ENCODE results near the gene TEX48.
A peak's percentile ranks its signal among the peaks of the same experiment; 100 is the strongest.

TEX48 gene, protein sequence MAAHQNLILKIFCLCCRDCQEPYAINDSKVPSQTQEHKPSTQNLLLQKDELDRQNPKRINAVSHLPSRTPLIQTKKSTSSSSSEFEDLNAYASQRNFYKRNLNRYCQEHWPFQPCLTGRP
- total RNA-seq = 0 to 1.1 (median 0.19) reads per million in 9 experiments

DNA sequence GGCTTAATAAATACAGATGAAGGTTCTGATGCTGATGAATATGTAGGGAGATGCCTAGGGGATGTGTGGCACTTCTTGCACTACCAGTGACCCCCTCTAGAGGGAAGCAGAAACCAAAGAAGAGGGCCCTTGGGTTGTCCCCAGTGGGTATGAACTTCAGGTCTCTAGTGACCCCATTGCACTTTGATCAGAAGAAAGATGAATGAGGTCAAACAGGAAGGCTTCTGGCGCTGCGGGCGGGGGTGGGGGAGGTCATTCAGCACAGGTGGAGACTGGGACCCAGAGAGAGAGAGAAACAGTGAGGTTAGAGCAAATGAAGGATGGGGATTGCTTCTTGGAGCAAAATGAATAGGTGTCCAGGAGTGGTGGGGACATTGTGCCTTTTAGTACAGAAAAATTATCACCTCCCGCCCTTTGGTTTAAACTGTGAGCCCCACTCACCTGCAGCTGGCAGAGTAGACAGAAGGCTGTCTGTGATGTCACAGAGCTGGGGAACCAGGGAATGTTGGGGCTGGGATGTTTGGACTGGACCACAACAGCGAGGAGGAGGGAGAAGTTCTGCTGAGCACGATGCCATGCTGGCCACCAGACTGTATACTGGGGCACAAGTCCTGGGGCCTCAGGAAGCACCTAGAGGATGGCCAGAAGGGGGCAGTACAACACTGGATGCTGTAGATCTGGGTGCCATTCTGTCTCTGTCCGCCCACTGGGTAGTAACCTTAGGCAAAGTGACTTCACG lies at the start of gene TEX48:
Gene TEX48 (minus strand): TSS at position 599 of the 739 bp plus-strand sequence. CDS start 10,469 bp downstream, outside the sequence.
- ATAC-seq (replicated peaks) = peak; percentile 91
- Mint-ChIP-seq H3K27ac (peak within 1 kb of the TSS; percentile 2 to 47), H3K4me1 (ENCODE audit: low read depth in 2 of 2) (peaks cover 13 to 16% of the 10 kb centered on the region in 2 donors)

DNA sequence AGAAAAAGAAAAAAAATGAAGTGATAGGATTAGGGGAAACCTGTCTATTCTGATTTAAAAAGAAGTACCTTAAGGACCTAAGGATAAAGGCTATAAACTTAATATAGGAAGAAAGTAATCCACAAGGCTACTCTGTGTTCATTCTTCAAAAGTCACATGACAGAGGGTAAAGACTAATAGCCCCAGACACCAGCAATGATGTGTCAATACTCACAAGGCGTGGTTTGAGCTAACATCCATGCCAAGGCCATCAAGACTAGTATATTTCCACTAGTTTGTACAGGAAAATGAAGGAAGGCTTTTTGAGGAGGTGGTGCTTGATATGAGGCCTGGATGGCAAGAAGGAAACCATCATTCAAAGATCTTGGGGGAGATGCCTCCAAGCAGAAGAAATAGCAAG lies 49.7 kb upstream of the TEX48 start:
- Mint-ChIP-seq H3K4me1 (ENCODE audit: low read depth in 2 of 2) (peaks cover 11 to 16% of the 10 kb centered on the region in 2 donors), H3K9me3 (no peaks in the 10 kb centered on the region)

More for the DNA sequence above, at the start of gene TEX48:
- H3K4me3 Mint-ChIP-seq = peak within 1 kb of the TSS; percentile 53 to 68
- no peaks in the 10 kb centered on the region for H3K36me3 Mint-ChIP-seq (ENCODE audit: insufficient read depth)
- DNase-seq = peak; percentile 81 to 85 (median 82)
- peaks cover 11 to 16% of the 10 kb centered on the region in 2 donors for H3K27me3 Mint-ChIP-seq
- no peaks in the 10 kb centered on the region for H3K9me3 Mint-ChIP-seq

DNA sequence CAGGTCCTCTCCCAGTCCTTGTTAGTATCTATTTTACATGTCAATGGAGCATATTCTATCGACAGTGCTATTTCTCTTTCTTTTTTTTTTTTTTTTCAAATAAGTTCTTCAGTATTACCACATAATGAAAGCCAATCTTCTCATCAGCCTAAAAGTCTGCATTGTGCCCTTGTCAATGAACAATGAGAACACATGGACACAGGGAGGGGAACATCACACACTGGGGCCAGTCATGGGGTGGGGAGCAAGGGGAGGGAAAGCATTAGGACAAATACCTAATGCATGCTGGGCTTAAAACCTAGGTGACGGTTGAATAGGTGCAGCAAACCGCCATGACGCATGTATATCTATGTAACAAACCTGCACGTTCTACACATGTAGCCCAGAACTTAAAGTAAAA lies 47.7 kb upstream of the TEX48 start:
- Mint-ChIP-seq H3K4me1 (ENCODE audit: low read depth in 2 of 2) (peaks cover 0 to 1% of the 10 kb centered on the region in 2 donors), H3K27me3 (no peaks in the 10 kb centered on the region), H3K36me3 (ENCODE audit: insufficient read depth) (no peaks in the 10 kb centered on the region), H3K4me3 (no peak overlapping the region), H3K9me3 (no peaks in the 10 kb centered on the region), H3K27ac (no peak overlapping the region)
- no peak for DNase-seq
- no peak for ATAC-seq (replicated peaks)

More for the DNA sequence above, 49.7 kb upstream of the TEX48 start:
- H3K36me3 Mint-ChIP-seq (ENCODE audit: insufficient read depth) = peaks cover 3% of the 10 kb centered on the region
- DNase-seq (no peak), ATAC-seq (replicated peaks) (no peak)
- no peak overlapping the region for H3K4me3 Mint-ChIP-seq
- H3K27me3 Mint-ChIP-seq = no peaks in the 10 kb centered on the region
- H3K27ac Mint-ChIP-seq = no peak overlapping the region

DNA sequence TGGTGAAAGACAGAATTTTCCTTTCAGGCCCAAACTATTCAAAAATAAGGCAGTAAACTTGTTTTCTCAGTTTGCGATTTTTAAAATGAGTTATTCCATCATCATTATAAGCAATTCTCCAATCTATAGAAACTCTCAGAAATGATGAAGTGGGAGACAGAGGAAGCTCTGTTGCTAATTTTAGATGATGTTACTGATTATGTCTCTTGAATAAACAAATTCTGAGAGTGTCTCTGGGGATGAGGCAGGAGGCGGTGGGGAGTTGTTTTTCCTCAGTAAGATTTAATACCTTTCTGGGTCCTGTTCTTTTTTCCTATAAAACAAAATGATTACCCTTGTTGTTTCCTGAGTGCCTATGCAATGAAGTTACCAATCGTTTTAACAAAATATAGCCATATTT lies 43.9 kb upstream of the TEX48 start:
- Mint-ChIP-seq H3K4me3 (no peak overlapping the region), H3K27me3 (no peaks in the 10 kb centered on the region)
- no peak for ATAC-seq (replicated peaks)

DNA sequence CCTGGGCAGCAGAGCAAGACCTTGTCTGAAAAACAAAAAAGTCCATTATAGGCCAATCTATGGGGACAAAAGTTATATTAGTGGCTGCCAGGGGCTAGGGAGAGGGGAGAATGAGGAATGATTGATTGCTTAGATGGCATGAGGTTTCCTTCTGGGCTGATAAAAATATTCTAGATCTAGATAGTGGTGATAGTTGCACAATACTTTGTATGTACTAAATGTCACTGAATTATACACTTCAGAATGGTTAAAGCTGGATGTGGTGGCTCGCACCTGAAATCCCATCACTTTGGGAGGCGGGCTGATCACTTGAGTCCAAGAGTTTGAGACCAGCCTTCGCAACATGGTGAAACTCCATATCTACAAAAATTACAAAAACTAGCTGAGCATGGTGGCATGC lies 42.8 kb upstream of the TEX48 start:
- ATAC-seq (replicated peaks) (no peak), DNase-seq (no peak)
- Mint-ChIP-seq H3K27ac (peak overlapping the region in 1 of 2 donors; percentile 4), H3K36me3 (ENCODE audit: insufficient read depth) (no peaks in the 10 kb centered on the region), H3K9me3 (no peaks in the 10 kb centered on the region), H3K4me1 (ENCODE audit: low read depth in 2 of 2) (peaks cover 6 to 12% of the 10 kb centered on the region in 2 donors), H3K4me3 (no peak overlapping the region), H3K27me3 (no peaks in the 10 kb centered on the region)

More for the DNA sequence above, 43.9 kb upstream of the TEX48 start:
- Mint-ChIP-seq H3K36me3 (ENCODE audit: insufficient read depth) (no peaks in the 10 kb centered on the region), H3K9me3 (no peaks in the 10 kb centered on the region), H3K27ac (peak overlapping the region in 1 of 2 donors; percentile 44), H3K4me1 (ENCODE audit: low read depth in 2 of 2) (peaks cover 3 to 5% of the 10 kb centered on the region in 2 donors)
- no peak for DNase-seq

DNA sequence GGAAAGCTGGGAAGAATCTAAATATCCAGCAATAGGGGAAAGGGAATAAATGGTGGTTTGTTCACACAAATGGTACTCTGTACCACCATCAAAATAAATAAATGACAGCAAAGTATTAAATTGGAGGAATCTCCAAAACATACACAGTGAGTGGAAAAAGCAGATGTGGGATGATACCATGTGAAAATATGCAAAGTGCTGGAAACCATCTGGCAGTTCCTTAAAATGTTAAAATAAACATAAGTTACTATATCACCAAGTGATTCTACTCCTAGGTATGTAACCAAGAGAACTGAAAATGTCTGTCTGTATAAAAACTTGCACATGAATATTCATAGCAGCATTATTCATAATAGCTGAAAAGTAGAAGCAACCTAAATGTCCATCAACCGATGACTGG lies 41.9 kb upstream of the TEX48 start:
- no peaks in the 10 kb centered on the region for H3K36me3 Mint-ChIP-seq (ENCODE audit: insufficient read depth)
- peaks cover 13 to 20% of the 10 kb centered on the region in 2 donors for H3K4me1 Mint-ChIP-seq (ENCODE audit: low read depth in 2 of 2)
- DNase-seq (no peak), ATAC-seq (replicated peaks) (no peak)
- no peaks in the 10 kb centered on the region for H3K27me3 Mint-ChIP-seq
- H3K27ac Mint-ChIP-seq = peak overlapping the region in 1 of 2 donors; percentile 5
- no peaks in the 10 kb centered on the region for H3K9me3 Mint-ChIP-seq
- no peak overlapping the region for H3K4me3 Mint-ChIP-seq

DNA sequence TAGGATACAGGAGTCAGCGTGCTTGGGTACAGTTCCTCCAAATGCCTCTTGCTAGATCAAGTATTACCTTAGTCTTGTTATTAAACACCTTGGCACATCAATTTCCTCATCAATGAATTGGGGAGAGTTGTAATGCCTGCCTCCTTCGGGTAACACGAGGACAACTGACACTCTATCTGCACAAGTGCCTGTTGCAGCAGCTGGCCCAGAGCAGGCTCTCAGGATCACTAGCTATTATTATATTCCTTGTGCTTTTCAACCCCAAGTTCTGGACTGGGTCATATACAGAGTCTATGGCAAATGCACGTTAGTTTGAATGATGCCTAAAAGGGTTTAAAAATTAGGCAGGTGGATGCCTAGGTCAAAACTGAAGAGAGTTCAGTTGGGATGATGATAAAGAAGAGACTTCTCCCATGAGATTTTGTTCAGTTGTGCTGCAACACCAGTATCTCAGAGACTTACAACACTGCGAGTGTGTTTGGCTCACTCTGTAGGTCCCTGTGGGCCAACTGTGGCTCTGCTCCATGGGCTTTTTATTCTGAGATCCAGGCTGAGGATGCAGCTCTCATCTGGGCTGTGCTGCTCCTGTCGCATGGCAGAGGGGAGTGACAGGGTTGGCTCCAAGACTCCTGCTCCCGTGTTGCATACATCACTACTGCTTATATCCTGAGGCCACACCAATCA lies 41.1 kb upstream of the TEX48 start:
- Mint-ChIP-seq H3K9me3 (peaks cover 0 to 6% of the 10 kb centered on the region in 2 donors), H3K27me3 (no peaks in the 10 kb centered on the region), H3K36me3 (ENCODE audit: insufficient read depth) (no peaks in the 10 kb centered on the region), H3K4me3 (no peak overlapping the region), H3K27ac (peak overlapping the region in 1 of 2 donors; percentile 14), H3K4me1 (ENCODE audit: low read depth in 2 of 2) (peaks cover 21 to 29% of the 10 kb centered on the region in 2 donors)
- ATAC-seq (replicated peaks) (no peak), DNase-seq (no peak)

DNA sequence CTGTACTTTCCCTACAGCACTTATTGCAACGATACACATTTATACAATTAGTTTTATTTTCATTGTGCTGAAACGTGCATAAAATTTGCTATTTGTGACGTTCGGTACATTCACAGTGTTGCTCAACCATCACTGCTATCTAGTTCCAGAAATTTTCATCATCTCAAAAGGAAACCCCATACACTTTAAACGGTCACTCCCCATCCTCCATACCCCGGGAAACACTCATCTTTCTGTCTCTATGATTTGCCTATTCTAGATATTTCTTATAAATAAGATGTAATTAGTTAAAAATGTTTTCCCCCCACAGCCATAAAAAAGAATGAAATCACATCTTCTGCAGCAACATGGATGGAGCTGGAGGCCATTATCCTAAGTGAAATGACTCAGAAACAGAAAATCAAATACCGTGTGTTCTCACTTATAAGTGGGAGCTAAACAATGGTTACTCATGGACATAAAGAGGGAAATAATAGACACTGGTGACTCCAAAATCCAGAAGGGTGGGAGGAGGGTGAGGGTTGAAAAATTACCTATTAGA lies 40.2 kb upstream of the TEX48 start:
- Mint-ChIP-seq H3K4me1 (ENCODE audit: low read depth in 2 of 2) (peaks cover 28 to 34% of the 10 kb centered on the region in 2 donors), H3K27me3 (no peaks in the 10 kb centered on the region), H3K9me3 (peaks cover 0 to 6% of the 10 kb centered on the region in 2 donors), H3K27ac (no peak overlapping the region), H3K36me3 (ENCODE audit: insufficient read depth) (no peaks in the 10 kb centered on the region), H3K4me3 (no peak overlapping the region)
- DNase-seq (no peak), ATAC-seq (replicated peaks) (no peak)

DNA sequence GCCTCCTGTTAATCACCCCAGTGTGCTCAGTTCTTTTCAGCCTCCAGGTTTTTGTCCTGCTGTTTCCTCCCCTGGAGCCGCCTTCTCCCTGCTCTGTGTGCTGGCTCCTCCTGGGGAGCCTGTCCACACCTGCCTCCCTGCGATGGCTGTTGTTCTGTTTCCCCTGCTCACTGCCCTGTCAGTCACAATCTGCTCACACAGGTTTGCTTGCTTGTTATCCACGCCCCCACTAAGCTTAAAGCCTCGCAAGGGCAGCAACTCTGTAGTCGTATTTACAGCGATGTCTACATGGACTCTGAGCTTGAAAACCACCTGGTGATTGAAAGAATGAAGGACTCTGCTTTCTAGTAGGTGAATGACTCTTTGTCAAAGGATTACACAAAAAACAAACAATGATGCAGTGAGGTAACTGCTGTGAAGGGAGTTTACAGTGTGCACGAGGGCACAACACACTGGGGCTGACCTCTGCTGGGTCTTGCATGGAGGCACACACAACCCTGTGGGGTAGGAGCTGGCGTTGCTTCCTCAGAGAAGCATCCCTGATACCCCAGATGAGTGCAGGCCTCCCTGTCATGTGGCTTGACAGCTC lies 39.6 kb upstream of the TEX48 start:
- Mint-ChIP-seq H3K9me3 (peaks cover 0 to 6% of the 10 kb centered on the region in 2 donors), H3K4me3 (no peak overlapping the region), H3K27me3 (no peaks in the 10 kb centered on the region), H3K27ac (peak overlapping the region in 1 of 2 donors; percentile 80), H3K4me1 (ENCODE audit: low read depth in 2 of 2) (peaks cover 33 to 39% of the 10 kb centered on the region in 2 donors), H3K36me3 (ENCODE audit: insufficient read depth) (no peaks in the 10 kb centered on the region)
- DNase-seq = no peak
- ATAC-seq (replicated peaks) = no peak

DNA sequence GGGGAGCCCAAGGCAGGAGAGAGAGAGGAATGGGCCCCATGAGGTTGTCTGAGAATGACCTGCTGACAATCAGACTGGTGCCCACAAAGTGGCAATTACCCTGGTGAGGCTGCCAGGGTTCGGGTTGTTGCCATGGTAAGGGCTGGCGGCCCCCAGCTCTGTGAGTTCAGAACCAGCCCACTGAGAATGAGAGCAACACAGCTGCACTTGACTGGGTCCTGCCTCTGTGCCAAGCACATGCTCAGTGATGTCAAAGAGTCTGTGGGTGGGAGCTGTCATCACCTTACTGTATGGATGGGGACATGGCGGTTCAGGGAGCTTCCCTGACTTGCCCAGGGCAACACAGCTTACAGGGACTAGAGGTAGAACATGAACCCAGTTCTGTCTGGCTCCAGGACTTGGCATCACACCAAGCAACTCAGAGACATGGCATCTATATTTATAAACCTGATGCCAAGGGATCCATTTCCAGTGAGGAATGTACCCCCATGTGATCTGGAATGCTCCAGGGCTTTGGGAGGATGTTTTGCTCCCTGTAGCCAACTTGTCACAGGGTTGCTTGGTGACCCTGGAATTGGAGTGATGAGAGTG lies 38.2 kb upstream of the TEX48 start:
- ATAC-seq (replicated peaks) (no peak), DNase-seq (no peak)
- peaks cover 0 to 6% of the 10 kb centered on the region in 2 donors for H3K9me3 Mint-ChIP-seq
- peak overlapping the region in 1 of 2 donors; percentile 86 for H3K27ac Mint-ChIP-seq
- H3K27me3 Mint-ChIP-seq = no peaks in the 10 kb centered on the region
- H3K36me3 Mint-ChIP-seq (ENCODE audit: insufficient read depth) = no peaks in the 10 kb centered on the region
- peaks cover 35 to 44% of the 10 kb centered on the region in 2 donors for H3K4me1 Mint-ChIP-seq (ENCODE audit: low read depth in 2 of 2)
- H3K4me3 Mint-ChIP-seq = peak overlapping the region; percentile 11 to 70

DNA sequence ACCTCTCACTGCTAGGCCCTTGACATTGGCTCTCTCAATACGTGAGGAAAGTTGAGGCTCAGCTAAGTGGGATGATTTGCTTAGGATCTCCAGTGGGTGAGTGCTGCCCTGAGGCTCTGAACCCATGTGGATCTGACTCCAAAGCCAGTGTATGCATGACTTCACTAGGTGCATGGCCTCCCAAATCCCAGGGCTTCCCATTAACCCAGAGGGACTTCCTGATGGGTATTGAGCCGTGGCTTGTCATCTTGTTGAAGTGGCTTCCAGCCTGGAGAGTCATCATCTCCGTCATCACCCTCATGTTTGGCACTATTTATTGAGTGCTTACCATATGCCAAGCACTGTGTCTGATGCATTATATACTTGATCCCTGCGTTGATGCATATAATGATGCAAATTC lies 37.3 kb upstream of the TEX48 start:
- peak overlapping the region in 1 of 2 donors; percentile 86 for H3K27ac Mint-ChIP-seq
- H3K4me1 Mint-ChIP-seq (ENCODE audit: low read depth in 2 of 2) = peaks cover 35 to 43% of the 10 kb centered on the region in 2 donors
- DNase-seq (no peak), ATAC-seq (replicated peaks) (no peak)
- H3K9me3 Mint-ChIP-seq = peaks cover 0 to 6% of the 10 kb centered on the region in 2 donors
- H3K4me3 Mint-ChIP-seq = peak overlapping the region; percentile 11 to 70
- no peaks in the 10 kb centered on the region for H3K36me3 Mint-ChIP-seq (ENCODE audit: insufficient read depth)
- no peaks in the 10 kb centered on the region for H3K27me3 Mint-ChIP-seq

DNA sequence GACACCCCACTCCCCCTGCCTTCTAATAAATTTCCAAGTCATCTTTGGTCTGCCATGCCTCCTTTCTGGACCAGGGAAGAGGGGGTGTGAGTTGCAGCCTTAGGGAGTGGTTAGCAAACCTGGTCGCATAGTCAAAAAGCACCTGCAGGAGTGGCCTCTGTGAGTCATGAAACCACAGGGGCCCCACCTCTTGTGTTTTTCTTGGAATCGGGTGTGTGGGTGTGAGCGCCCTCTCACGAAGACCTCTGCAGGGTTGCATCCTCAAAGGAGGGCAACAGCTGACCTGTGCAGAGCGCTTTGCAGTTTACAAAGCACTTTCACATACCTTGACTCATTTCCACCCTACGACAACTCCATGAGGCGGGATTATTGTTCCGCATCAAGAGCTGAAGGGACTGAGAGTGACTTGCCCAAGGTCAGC lies 36.8 kb upstream of the TEX48 start:
- H3K27ac Mint-ChIP-seq = peak overlapping the region; percentile 84 to 86

More for the DNA sequence above, 36.8 kb upstream of the TEX48 start:
- H3K4me1 Mint-ChIP-seq (ENCODE audit: low read depth in 2 of 2) = peaks cover 35 to 43% of the 10 kb centered on the region in 2 donors
- ATAC-seq (replicated peaks) (peak; percentile 97), DNase-seq (peak; percentile 49 to 54 (median 52))
- peaks cover 0 to 6% of the 10 kb centered on the region in 2 donors for H3K9me3 Mint-ChIP-seq
- H3K36me3 Mint-ChIP-seq (ENCODE audit: insufficient read depth) = no peaks in the 10 kb centered on the region
- H3K27me3 Mint-ChIP-seq = no peaks in the 10 kb centered on the region
- peak overlapping the region; percentile 59 to 70 for H3K4me3 Mint-ChIP-seq
